ENCODE measurements around the gene SIK2.
"Not testable (repeated sequence)": the region's sequence is repeated elsewhere in the genome, so short reads cannot be mapped to it uniquely, and the experiment has no call there.

Gene SIK2

DNA sequence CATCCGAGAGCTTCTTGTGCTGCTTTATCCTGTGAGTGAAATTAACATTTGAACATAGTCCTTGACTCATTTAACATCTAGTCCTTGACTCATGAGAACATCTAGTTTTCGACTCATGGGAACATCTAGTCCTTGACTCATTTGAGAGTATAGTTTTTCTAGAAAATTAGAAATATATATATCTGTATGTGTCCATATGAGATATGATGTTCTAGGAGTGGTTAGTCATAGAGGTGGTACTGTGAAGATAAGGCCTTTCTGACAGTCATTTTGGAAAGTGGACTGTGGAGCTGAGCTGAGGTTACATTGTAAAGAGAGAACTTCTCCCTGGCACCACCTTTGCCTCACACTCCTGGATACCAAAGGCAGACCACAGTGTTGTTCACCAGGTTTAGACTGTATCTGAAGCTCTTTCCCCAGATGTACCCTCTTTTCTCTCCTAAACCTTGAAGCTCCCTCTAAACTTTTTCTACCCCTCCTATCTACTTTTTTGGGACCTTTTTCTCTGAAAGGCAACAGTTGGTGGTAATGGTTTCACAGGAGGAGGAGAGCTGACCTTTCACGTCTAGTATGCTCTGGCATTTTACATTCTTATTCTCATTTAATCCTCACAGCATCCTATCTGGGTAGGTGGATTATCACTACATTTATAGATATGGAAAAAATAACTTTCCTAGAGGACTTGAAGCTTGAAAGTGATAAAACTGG lies 96.8 kb downstream of the SIK2 start:
- no peak for DNase-seq (ENCODE audit: low read depth in 2 of 2)

DNA sequence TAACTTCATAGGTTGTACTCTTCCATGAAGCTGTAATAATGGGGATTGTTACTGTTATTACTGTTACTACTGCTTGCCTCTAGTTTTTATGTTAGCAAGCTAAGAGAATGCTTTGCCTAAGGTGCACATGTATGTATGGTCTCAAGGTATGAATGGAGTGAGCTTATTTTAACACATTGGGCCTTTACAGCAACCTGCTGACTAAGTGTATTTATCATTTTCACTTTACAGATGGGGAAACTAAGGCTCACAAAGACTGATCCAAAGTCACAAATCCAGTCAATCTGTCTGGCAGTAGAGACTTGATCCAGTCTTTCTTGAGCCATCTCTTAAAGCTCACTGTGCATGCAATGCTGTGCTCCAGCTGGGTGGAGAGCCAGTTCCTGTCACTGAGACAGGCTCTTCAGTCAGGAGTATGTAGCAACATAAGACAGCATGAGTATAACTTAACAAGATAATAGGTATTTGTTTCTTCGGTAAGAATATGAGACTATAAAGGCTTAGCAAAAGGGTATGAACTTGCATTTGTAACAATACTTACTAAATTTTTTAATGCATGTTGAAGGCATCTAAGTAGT lies 97.4 kb downstream of the SIK2 start:
- no peak for DNase-seq (ENCODE audit: low read depth in 2 of 2)

DNA sequence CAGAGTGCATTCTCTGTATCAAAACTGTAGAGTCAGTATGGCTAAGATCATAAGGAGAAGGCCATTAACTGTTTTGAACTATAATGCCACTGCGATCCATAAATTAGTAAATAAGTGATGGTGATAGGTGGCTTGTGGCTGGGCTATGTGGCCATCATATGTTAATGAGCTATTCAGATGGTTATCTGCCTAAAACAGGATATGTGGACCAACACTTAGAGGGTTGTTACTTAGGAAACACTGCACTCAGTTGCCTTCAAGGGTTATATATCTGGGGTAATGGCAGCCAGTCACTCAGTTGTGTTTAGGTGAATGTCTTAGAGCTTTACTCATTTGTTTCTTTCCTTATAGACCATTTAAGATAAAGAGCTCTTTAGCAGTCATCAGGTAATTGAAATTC lies 97.9 kb downstream of the SIK2 start:
- DNase-seq (ENCODE audit: low read depth in 2 of 2) = no peak

DNA sequence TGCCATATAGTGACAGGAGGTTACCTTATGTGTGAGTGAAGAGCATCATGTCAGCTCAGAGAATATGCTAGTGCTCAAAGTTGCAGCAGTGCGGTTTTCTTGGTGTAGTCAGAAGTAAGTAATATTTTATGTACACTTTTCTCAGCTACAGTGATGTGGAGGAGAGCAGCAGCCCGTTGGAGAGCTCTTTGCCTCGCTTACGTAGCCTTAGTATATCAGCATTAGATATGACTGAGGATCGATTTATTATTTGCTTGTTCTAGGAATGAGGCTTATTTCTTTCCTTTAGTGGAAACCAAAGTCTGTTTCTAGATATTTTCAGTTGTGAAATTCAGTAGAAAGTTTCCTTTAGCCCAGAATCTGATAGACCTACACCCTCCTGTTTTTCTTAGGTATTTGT lies 100.4 kb downstream of the SIK2 start:
- DNase-seq (ENCODE audit: low read depth in 2 of 2) = no peak

DNA sequence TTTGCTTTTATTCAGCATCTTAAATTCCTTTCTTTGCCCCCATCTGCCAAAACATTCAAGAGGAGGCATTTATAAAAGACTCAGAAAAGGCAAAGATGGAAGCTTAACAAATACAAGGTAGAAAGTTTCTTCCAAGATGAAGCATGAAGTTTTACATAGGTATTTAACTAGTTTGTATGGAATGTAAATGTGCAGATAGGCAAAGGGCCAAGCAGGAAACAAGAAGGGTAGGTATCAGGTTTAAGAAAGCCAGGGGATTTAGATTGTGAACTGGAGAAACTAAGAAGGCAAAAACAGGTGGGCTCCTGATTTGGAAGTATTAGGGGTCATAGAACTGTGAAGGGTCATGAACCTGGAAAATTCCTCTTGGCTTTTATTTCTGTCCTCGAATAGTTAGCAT lies 101.3 kb downstream of the SIK2 start:
- no peak for DNase-seq (ENCODE audit: low read depth in 2 of 2)

DNA sequence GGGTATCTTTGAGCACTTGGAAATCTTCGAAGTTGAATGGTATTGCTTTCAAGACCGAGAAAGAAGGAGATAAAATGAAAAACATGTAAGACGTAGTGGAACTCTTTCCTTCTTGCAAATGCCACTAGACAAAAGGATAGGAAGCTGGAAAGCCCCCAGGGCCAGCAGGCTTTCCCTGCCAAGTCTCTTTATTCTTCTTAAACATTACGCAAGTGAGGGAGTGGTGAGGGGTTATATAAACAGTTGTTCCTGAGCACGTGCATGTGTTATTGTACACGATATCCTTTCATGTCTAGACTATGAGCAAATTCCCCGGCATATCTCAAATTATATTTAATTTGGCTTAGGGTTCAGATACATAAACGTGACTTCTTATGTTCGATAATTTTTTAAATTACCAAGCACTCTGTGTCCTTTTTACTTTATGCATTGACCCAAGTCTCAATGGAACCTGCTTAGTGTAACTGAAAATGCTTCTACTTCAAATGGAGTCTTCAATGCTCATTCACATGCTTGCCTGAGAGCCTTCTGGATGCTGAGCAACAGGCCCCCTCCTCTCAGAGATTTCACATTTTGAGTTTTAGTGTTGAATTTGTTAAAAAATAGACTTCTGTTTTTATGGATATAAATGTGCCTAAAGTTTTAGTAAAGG lies 104.9 kb downstream of the SIK2 start:
- no peak for DNase-seq (ENCODE audit: low read depth in 2 of 2)

DNA sequence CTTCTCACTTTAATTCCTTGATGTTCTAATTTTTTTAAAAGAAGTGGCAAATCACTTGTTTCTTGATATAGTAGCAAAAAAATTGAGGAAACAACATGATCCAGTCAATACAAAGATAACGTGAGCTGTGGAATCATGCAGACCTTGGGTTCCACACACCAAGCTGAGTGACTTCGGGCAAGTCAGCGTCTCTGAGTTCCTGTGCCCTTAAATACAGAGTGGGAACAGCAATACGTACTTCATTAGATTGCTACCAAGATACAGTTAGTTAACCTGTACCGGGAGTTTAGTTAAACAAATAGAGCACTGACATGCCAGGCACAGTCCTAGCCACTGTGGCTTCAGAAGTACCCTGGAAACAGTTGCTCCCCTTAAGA lies 105.4 kb downstream of the SIK2 start:
- DNase-seq (ENCODE audit: low read depth in 2 of 2) = no peak

DNA sequence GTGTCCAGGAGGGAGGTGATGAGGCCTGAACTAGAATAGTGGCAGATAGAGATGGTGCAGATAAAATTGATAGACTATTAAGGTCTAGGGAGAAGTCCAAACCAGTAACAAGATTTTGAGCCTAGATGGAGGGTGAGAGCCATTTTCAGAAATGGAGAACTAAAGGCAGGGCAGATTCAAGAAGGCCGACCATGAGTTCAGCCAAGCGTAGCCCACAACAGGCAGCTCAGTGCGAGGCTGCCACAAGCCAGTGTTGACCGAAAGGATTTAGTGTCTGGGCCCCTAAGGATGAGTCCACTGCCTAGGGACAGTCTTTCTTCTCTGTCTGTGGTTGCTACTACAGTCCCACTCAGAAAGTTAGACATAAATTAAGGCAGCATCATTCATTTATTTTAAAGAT lies 112.3 kb downstream of the SIK2 start:
- no peak for DNase-seq (ENCODE audit: low read depth in 2 of 2)

DNA sequence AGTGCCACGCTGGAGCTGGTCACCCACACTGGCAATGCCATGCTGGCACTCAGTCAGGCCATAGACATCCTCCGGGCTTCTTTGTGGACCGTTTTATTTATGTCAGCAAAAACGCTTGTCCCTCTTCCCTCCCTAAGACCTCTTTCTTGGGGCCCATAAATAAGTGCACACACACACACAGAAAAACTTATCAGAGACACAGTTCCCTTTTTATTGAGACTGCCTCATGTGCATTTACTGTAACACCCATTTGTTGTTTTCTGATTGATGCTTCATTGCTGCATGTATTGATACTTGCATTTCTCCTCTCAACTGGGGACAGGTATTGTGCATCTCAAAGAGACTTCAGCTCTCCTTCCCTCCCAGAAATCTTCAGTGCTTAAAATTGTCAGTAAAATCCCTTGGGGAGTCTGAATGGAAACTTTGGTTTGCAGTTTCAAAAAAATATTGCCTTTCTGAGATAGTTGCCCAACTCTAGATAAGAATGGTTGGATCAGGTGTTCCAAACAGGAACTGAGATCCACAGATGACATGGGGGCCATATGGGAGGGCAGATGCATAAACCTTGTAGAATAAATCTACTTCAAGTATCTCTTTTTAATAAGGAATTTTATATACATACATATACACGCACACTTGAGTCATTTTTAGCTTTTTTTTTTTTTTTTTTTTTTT lies 113.0 kb downstream of the SIK2 start:
- DNase-seq (ENCODE audit: low read depth in 2 of 2) = no peak

DNA sequence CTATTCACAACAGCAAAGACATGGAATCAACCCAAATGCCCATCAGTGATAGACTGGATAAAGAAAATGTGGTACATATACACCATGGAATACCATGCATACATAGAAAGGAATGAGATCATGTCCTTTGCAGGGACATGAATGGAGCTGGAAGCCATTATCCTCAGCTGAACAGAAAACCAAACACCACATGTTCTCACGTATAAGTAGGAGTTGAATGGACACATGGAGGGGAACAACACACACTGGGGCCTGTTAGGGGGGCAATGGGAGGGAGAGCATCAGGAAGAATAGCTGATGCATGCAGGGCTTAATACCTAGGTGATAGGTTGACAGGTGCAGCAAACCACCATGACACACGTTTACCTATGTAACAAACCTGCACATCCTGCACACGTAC lies 115.4 kb downstream of the SIK2 start:
- DNase-seq (ENCODE audit: low read depth in 2 of 2) = not testable (repeated sequence)

DNA sequence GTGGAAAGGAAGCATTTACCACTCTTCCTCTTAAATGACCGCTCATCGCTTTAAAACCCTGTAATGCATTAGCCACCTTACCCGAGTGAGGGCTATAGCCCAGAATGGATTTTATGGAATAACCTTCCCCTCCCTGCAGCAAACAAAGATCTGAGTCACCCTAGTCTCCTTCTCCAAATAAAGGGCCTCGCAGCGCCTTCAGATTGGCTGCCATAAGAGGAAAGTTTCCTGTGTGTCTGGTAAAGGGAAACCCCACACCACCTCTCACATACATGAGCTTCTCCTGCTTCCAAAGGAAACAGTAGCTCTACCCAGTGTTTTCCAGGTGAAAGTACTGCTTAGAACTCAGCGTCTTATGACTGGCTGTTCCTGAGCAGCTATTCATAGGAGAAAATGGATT lies 116.2 kb downstream of the SIK2 start:
- no peak for DNase-seq (ENCODE audit: low read depth in 2 of 2)

DNA sequence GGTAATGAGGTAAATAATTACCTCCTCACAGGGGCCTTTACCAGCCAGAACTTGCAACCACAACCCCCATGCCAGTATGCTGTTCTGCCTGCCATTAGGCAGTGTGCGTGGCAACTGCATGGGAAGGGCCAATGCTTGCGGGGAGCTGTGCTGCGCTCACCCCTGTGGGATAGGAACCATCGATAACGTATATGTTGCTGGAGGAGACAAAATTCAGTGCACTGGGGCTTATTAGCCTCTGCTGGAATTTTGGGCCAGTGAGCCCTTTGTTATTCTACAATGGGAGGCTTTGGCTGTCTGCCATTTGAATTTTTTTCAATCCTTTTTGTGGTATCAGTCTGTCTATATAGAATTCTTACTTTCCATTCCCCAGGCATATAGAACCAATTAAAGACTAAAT lies 116.6 kb downstream of the SIK2 start:
- no peak for DNase-seq (ENCODE audit: low read depth in 2 of 2)

DNA sequence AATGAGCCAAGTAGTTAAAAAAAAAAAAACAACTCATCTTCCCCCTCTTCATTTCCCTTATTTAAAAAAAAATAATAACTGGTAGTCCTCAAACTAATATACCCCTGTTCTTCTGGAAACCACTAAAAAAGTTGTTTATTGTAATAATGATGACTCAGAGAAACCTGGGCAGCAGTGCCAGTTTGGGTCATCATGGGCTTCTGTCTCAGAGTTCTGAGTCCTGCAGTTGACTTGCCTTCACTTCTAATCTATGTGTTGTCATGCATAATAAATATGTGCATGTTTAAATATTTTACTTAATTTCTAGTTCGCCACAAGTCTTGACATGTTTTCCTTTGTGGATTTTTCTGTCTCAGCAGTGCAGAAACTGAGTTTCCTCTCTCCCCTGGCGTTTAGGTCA lies 117.1 kb downstream of the SIK2 start:
- no peak for DNase-seq (ENCODE audit: low read depth in 2 of 2)

DNA sequence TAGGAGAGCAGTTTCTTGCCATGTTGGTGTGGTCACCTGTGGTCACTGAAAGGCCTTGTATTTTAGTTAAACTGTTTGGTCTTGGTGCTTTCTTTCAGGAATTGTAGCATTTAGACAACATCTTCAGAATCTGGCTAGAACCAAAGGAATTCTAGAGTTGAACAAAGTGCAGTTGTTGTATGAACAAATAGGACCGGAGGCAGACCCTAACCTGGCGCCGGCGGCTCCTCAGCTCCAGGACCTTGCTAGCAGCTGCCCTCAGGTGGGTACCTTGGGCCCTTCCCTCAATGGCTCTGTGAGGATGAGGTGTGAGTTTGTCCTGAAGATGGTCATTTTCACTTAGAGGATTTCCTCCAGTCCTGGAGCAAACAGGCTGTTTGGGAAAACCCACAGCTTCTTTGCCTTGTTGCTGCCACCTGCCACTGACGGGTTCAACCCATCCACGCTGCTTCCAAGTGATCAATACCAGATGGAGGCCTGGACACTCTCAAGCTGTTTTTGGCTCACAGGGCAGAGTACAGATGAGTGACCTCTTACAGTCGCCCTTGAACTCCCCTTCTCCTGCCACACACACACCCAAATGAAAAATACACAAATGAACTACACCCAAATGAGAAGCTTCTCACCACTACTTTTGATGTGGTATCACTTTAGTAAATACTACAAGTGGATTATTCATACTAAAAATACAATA lies 118.7 kb downstream of the SIK2 start:
- DNase-seq (ENCODE audit: low read depth in 2 of 2) = no peak

DNA sequence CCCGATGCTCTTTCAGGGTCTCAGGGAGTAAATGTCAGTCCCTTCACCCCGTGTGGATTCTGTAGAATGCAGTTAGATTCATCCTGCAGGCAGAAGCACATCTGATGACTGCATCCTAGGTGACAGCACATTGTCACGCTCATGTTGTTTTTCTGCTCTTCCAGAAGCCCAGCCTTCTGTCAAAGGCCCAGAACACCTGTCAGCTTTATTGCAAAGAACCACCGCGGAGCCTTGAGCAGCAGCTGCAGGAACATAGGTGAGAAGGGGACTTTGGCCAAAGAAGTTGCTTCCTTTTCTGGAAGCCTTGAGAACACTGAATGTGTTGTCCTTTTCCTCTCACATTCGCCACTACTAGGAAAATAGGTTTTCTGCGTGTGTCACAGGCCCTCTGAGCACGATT lies 120.3 kb downstream of the SIK2 start:
- DNase-seq (ENCODE audit: low read depth in 2 of 2) = no peak

DNA sequence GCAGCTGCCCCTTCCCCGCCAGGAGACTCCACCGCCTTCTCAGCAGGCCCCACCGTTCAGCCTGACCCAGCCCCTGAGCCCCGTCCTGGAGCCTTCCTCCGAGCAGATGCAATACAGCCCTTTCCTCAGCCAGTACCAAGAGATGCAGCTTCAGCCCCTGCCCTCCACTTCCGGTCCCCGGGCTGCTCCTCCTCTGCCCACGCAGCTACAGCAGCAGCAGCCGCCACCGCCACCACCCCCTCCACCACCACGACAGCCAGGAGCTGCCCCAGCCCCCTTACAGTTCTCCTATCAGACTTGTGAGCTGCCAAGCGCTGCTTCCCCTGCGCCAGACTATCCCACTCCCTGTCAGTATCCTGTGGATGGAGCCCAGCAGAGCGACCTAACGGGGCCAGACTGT lies 121.3 kb downstream of the SIK2 start:
- DNase-seq (ENCODE audit: low read depth in 2 of 2) = no peak

DNA sequence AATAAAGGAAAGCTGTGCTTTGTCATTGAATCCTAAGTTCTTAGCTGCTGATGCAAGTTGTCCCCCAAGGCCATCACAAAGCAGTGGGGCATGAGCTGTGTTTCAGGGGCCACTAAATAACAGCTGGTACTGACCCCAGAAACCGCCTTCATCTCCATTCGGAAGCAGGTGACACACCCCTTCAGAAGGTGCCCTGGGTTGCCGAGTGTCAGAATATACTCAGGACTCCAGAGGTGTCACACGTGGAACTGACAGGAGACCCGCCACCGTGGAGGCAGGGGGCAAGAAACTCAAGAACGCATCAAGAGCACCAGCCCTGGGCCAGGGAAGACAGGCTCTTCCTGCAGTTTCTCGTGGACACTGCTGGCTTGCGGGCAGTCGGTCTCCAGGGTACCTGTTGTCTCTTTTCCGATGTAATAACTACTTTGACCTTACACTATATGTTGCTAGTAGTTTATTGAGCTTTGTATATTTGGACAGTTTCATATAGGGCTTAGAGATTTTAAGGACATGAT lies 122.4 kb downstream of the SIK2 start:
- DNase-seq (ENCODE audit: low read depth in 2 of 2) = no peak

DNA sequence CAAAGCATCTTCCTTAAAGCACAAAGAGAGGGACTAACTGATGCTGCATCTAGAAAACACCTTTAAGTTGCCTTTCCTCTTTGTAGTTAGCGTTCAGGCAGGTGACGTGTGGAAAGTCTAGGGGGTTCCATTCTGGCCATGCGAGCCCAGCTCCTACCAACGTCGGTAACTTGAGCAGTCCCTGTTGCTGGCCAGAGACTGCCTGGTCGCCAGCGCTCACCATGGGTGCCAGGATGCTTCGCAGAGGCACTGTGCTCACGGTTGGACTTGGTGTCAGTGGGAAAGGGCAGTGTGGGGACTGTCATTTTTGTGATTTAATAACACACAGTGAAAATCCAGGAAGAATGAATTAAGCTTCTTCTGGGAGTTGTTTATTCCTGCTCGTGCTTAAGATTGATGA lies 123.4 kb downstream of the SIK2 start:
- no peak for DNase-seq (ENCODE audit: low read depth in 2 of 2)

DNA sequence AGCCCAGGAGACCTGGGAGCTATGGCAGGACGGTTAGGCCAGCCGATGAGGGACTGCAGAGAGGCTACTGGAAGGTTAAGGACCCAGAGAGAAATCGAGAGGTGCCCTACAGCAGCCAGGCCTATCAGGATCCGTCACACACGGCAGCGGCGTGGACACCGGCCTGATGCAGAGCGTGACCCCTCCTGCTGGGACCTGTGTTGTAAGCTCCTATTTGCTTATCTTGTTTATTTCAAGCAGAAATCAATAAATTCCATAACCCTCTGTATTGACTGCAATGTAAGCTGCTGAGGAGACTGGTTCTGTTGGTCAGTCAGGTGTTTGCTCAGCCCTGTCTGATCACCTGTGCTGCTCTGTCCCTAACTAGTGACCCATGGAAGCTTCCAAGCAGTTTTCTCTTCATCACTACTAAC lies 124.1 kb downstream of the SIK2 start:
- no peak for DNase-seq (ENCODE audit: low read depth in 2 of 2)

DNA sequence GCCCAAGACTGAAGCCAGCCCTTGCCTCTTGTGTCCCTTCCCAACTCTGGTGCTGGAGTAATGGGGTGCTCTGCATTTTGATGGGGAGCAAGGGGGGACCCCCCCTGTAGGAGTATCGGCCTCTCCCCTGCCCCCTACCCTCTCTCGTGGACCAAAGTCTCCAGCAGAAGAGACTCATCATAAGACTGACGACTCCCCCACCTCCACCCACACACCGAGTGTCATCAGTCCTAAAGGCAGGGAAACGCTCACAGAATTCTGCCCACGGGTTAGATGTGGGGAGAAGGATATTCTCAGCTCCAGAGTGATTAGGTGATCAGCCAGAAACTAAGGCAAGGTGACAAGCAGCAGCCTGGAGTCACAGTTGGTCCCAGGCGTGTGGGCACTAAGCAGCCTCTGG lies 125.2 kb downstream of the SIK2 start:
- DNase-seq (ENCODE audit: low read depth in 2 of 2) = no peak

DNA sequence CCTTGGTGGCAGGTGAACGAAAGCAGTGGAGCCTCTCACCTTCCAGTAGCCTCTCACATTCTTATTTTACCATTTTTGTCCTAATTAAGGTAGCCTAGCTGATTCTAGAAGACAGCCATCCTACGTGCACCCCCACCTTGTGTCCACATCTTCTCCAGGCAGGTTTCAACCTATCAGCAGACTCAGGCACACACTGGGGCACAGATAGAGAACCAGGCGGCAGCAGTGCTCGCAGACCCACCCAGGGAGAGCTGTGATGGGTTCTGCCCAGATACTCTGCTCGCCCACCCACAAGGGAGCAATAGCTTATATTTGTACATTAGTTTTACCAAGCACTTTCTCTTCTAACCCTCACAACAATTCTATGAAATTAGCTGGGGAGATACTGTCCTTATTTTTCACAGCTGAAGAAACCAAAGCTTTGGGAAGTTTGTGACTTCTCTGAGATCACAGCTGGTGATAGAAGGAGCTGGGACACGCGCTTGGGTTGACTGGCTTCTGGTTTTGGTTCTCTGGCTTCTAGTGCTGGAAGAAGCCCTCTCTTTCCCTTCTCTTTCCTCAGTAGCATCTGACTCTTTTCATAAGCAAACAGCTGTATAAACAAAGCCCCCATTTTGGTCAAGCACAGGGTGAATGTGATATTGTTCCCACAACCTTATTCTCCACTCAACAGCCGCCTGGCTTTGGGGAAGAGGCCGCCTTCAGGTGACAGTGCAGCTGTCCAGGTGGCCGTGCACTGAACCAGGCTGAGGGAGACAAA lies 127.0 kb downstream of the SIK2 start:
- DNase-seq (ENCODE audit: low read depth in 2 of 2) = no peak
